AG04450 (cell line): ENCODE data around the gene SPIN4. TPM values are rescaled to one million over a fixed set of nuclear protein-coding genes. Genes with fewer than 3 reads are reported as not detected.

Source experiments
- CTCF ChIA-PET: fragments of 300-600, 350-600 bp; formaldehyde crosslinking; extraction: SDS; loops from one replicate; lab custom pipeline; 2022; ENCODE audit warnings: antibody characterized with exemption, inconsistent platforms; lab: Charles Lee
- POLR2A ChIA-PET: fragments of 350-600 bp; formaldehyde crosslinking; extraction: SDS; loops from one replicate; lab custom pipeline; 2021; ENCODE audit warnings: antibody characterized with exemption, inconsistent platforms; lab: Yijun Ruan, JAX
- DNase-seq: peaks from one replicate; pipeline ENCODE4 v3.0.0-alpha.2; 2011; ENCODE audit warnings: low read depth, low spot score
- H3K27ac ChIP-seq: one replicate; pipeline ENCODE4 v1.5.1; 2012; ENCODE audit warnings: low read depth, low read length, control low read depth
- H3K27me3 ChIP-seq: one replicate; pipeline ENCODE4 v1.6.0; 2012; ENCODE audit warnings: low read length; ENCODE audit not compliant: control insufficient read depth, insufficient read depth
- H3K4me3 ChIP-seq: 2 replicates; pipeline ENCODE4 v1.5.1; 2011; ENCODE audit warnings: mild to moderate bottlenecking, low read depth, low read length, control low read depth
- H3K9me3 ChIP-seq: 2 replicates; pipeline ENCODE4 v1.5.1; 2012; ENCODE audit warnings: low read length; ENCODE audit not compliant: control insufficient read depth, insufficient read depth
- CTCF ChIP-seq: IDR thresholded peaks from 2 replicates; pipeline ENCODE4 v1.5.1; 2011; ENCODE audit warnings: low read depth, low read length, control low read depth, inconsistent platforms
- polyA plus RNA-seq: library from polyadenylated mRNA; depleted of rRNA; stranded (reverse); fragments of >200 nt; gene quantifications from 2 replicates; pipeline ENCODE4 v1.2.3, GENCODE V29; 2011

Gene SPIN4
- polyA plus RNA-seq, 1 experiment = 5.0 TPM

GRCh38 chrX:63330681-63331080 is 20.5 kb downstream of the SPIN4 start:
- no peak for DNase-seq
- Histone ChIP-seq H3K27ac (no peak overlapping the region), H3K9me3 (no peaks in the 10 kb centered on the region), H3K27me3 (no peaks in the 10 kb centered on the region), H3K4me3 (no peak overlapping the region)
- ChIA-PET CTCF (no interaction called here), POLR2A (no interaction called here)
- TF ChIP-seq CTCF = no peak

- Histone ChIP-seq H3K27ac (no peak overlapping the region), H3K9me3 (no peaks in the 10 kb centered on the region), H3K4me3 (no peak overlapping the region), H3K27me3 (no peaks in the 10 kb centered on the region)
- DNase-seq = no peak
- ChIA-PET CTCF (no interaction called here), POLR2A (no interaction called here)
- no peak for TF ChIP-seq CTCF
These were observed 23.3 kb downstream of the SPIN4 start for GRCh38 chrX:63327788-63328187.

DNA sequence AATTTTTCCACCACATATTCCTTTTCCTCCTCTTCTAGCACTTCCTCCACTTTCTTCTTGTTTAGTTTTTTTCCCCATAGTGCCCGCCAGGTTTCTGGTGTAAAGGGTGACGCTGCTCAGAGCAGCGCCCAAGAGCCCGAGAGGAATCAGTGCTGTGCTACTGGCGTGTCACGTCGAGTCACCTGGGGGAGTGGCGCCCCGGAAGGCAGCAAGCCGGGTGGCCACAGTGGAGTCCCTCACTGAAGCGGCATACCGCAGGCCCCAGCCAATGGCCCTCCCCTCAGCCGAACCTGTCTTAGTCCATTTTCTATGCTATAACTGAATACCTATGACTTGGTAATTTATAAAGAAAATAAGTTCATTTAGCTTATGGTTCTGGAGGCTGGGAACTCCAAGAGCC is 51.5 kb downstream of the SPIN4 start:
- no peak for DNase-seq
- ChIA-PET CTCF (no interaction called here), POLR2A (no interaction called here)
- Histone ChIP-seq H3K27ac (no peak overlapping the region), H3K9me3 (no peaks in the 10 kb centered on the region; the same call in 1 of the 2 replicates), H3K27me3 (no peaks in the 10 kb centered on the region), H3K4me3 (no peak overlapping the region)
- TF ChIP-seq CTCF = no peak
